HEK293 (cell line): ENCODE data around the gene ABHD13.

Experiments
- CTCF ChIA-PET: fragments of 350-600 bp; formaldehyde crosslinking; extraction: SDS; loops from one replicate; lab custom pipeline; 2021; ENCODE audit warnings: antibody characterized with exemption; lab: Yijun Ruan, JAX
- POLR2A ChIA-PET: fragments of 300-600 bp; formaldehyde crosslinking; extraction: SDS; loops from one replicate; lab custom pipeline; 2020; ENCODE audit warnings: antibody characterized with exemption, inconsistent platforms; lab: Yijun Ruan, JAX
- H3K27ac ChIP-seq: fragments of 200-500 bp; sonication (Bioruptor generic); 2 replicates; pipeline ENCODE4 v1.5.1; 2014; ENCODE audit warnings: low read depth, low read length, control low read depth, inconsistent platforms; ENCODE audit errors: extremely low read depth
- H3K36me3 ChIP-seq, 2 experiments: fragments of 200-500 bp in 1 of 2; sonication (Bioruptor generic) in 1 of 2; 1 replicate in 1 of 2; 2 replicates in 1 of 2; pipeline ENCODE4 v1.5.1; 2014 to 2017; ENCODE audit warnings: inconsistent platforms in 2 of 2, low read length in 2 of 2; ENCODE audit not compliant: control insufficient read depth in 2 of 2, insufficient read depth in 1 of 2
- H3K4me1 ChIP-seq: fragments of 200-500 bp; sonication (Bioruptor generic); 2 replicates; pipeline ENCODE4 v1.5.1; 2014; ENCODE audit warnings: mild to moderate bottlenecking, low read length, inconsistent platforms; ENCODE audit not compliant: control insufficient read depth, insufficient read depth
- H3K4me3 ChIP-seq: 2 replicates; pipeline ENCODE4 v1.5.1; 2011; ENCODE audit warnings: low read depth, mild to moderate bottlenecking, control low read depth, low read length, moderate library complexity
- H3K9me3 ChIP-seq: fragments of 200-500 bp; sonication (Bioruptor generic); 2 replicates; pipeline ENCODE4 v1.5.1; 2014; ENCODE audit warnings: low read depth, low read length, inconsistent platforms; ENCODE audit not compliant: control insufficient read depth, insufficient read depth
- MEIS1 ChIP-seq: sonication (generic); formaldehyde crosslinking; IDR thresholded peaks from 2 replicates; pipeline ENCODE4 v1.8.1; 2022; ENCODE audit warnings: missing genetic modification reagents, mild to moderate bottlenecking, borderline replicate concordance
- PRDM2 ChIP-seq: fragments of 450-650 bp; formaldehyde crosslinking; IDR thresholded peaks from 2 replicates; pipeline ENCODE4 v1.5.1; 2016; ENCODE audit warnings: missing biosample characterization, missing genetic modification characterization, borderline replicate concordance
- SP2 ChIP-seq: fragments of 450-650 bp; formaldehyde crosslinking; IDR thresholded peaks from 2 replicates; pipeline ENCODE4 v1.5.1; 2016; ENCODE audit warnings: missing biosample characterization, missing genetic modification characterization
- SP3 ChIP-seq: fragments of 450-650 bp; formaldehyde crosslinking; IDR thresholded peaks from 2 replicates; pipeline ENCODE4 v1.5.1; 2016; ENCODE audit warnings: missing biosample characterization, missing genetic modification characterization
- ZEB2 ChIP-seq: fragments of 450-650 bp; formaldehyde crosslinking; IDR thresholded peaks from 2 replicates; pipeline ENCODE4 v1.5.1; 2016; ENCODE audit warnings: missing biosample characterization, missing genetic modification characterization
- ZNF112 ChIP-seq: fragments of 450-650 bp; formaldehyde crosslinking; IDR thresholded peaks from 2 replicates; pipeline ENCODE4 v1.5.0; 2017; ENCODE audit warnings: missing biosample characterization, missing genetic modification characterization
- ZNF140 ChIP-seq: fragments of 450-650 bp; formaldehyde crosslinking; IDR thresholded peaks from 2 replicates; pipeline ENCODE4 v1.5.1; 2016; ENCODE audit warnings: missing biosample characterization, missing genetic modification characterization
- ZNF2 ChIP-seq: fragments of 450-650 bp; formaldehyde crosslinking; IDR thresholded peaks from 2 replicates; pipeline ENCODE4 v1.5.1; 2016; ENCODE audit warnings: missing biosample characterization, missing genetic modification characterization
- ZNF239 ChIP-seq: fragments of 450-650 bp; formaldehyde crosslinking; IDR thresholded peaks from 2 replicates; pipeline ENCODE4 v1.5.1; 2016; ENCODE audit warnings: missing biosample characterization, missing genetic modification characterization
- ZNF280D ChIP-seq: fragments of 450-650 bp; formaldehyde crosslinking; IDR thresholded peaks from 2 replicates; pipeline ENCODE4 v1.5.1; 2016; ENCODE audit warnings: missing biosample characterization, missing genetic modification characterization
- ZNF311 ChIP-seq: fragments of 450-650 bp; formaldehyde crosslinking; IDR thresholded peaks from 2 replicates; pipeline ENCODE4 v1.5.1; 2017; ENCODE audit warnings: missing biosample characterization, missing genetic modification characterization, borderline replicate concordance
- ZNF341 ChIP-seq: fragments of 450-650 bp; formaldehyde crosslinking; IDR thresholded peaks from 2 replicates; pipeline ENCODE4; 2016; ENCODE audit warnings: low read depth, missing biosample characterization, missing genetic modification characterization
- ZNF366 ChIP-seq: fragments of 450-650 bp; formaldehyde crosslinking; conservative IDR thresholded peaks from 2 replicates; pipeline ENCODE4 v1.5.1; 2016; ENCODE audit warnings: missing biosample characterization, missing genetic modification characterization
- ZNF391 ChIP-seq: fragments of 450-650 bp; formaldehyde crosslinking; IDR thresholded peaks from 2 replicates; pipeline ENCODE4 v1.5.1; 2016; ENCODE audit warnings: low read depth, missing biosample characterization, missing genetic modification characterization, borderline replicate concordance
- ZNF416 ChIP-seq: fragments of 450-650 bp; formaldehyde crosslinking; IDR thresholded peaks from 2 replicates; pipeline ENCODE4 v1.5.1; 2016; ENCODE audit warnings: missing biosample characterization, missing genetic modification characterization
- ZNF544 ChIP-seq: fragments of 450-650 bp; formaldehyde crosslinking; IDR thresholded peaks from 2 replicates; pipeline ENCODE4 v1.5.0; 2017; ENCODE audit warnings: missing biosample characterization, missing genetic modification characterization
- ZNF571 ChIP-seq: fragments of 450-650 bp; formaldehyde crosslinking; IDR thresholded peaks from 2 replicates; pipeline ENCODE4 v1.5.0; 2017; ENCODE audit warnings: missing biosample characterization, missing genetic modification characterization
- ZNF623 ChIP-seq: fragments of 450-650 bp; formaldehyde crosslinking; IDR thresholded peaks from 2 replicates; pipeline ENCODE4 v1.5.1; 2016; ENCODE audit warnings: missing biosample characterization, missing genetic modification characterization
- ZNF629 ChIP-seq: fragments of 450-650 bp; formaldehyde crosslinking; IDR thresholded peaks from 2 replicates; pipeline ENCODE4 v1.5.1; 2017; ENCODE audit warnings: missing biosample characterization, missing genetic modification characterization
- ZNF747 ChIP-seq: fragments of 450-650 bp; formaldehyde crosslinking; IDR thresholded peaks from 2 replicates; pipeline ENCODE4 v1.5.1; 2016; ENCODE audit warnings: missing biosample characterization, missing genetic modification characterization
- ZNF792 ChIP-seq: fragments of 450-650 bp; formaldehyde crosslinking; IDR thresholded peaks from 2 replicates; pipeline ENCODE4 v1.5.1; 2016; ENCODE audit warnings: missing biosample characterization, missing genetic modification characterization

Gene ABHD13

GRCh38 chr13:108210551-108210950 lies 7.6 kb upstream of the ABHD13 start:
- TF ChIP-seq ZNF112 (tag by site-specific recombination) (no peak), SP3 (tag by site-specific recombination) (no peak), PRDM2 (no peak)
- H3K36me3 ChIP-seq, result peaks cover 0 to 34% of the 10 kb centered on the region in 2 experiments; a peak in 2 of 3 replicates
- H3K4me3 ChIP-seq, result no peak overlapping the region
- no peaks in the 10 kb centered on the region for H3K4me1 ChIP-seq
- no peak overlapping the region for H3K27ac ChIP-seq
- no peaks in the 10 kb centered on the region for H3K9me3 ChIP-seq
- ChIA-PET POLR2A (no interaction called here), CTCF (interaction anchor here (0.6 kb wide), 1 partner anchor 11 kb away, joined by 3 read pairs; no protein-coding TSS in a partner anchor)

GRCh38 chr13:108212886-108213285 lies 5.3 kb upstream of the ABHD13 start:
- Histone ChIP-seq H3K4me1 (no peaks in the 10 kb centered on the region), H3K36me3 (peaks cover 0 to 34% of the 10 kb centered on the region in 2 experiments; a peak in 2 of 3 replicates), H3K27ac (no peak overlapping the region), H3K9me3 (no peaks in the 10 kb centered on the region), H3K4me3 (no peak overlapping the region)
- ChIA-PET POLR2A (no interaction called here), CTCF (no interaction called here)
- TF ChIP-seq ZNF311 (tag by site-specific recombination), result no peak
- TF ChIP-seq ZNF544, result no peak
- no peak for TF ChIP-seq ZNF239
- TF ChIP-seq ZNF280D (tag by site-specific recombination), result no peak
- TF ChIP-seq ZNF366 (tag by site-specific recombination), result no peak
- TF ChIP-seq ZNF341 (tag by site-specific recombination), result no peak
- no peak for TF ChIP-seq SP2
- no peak for TF ChIP-seq ZNF629 (tag by site-specific recombination)
- no peak for TF ChIP-seq ZEB2 (tag by site-specific recombination)
- TF ChIP-seq ZNF416 (tag by site-specific recombination), result no peak
- no peak for TF ChIP-seq ZNF623
- TF ChIP-seq ZNF747 (tag by site-specific recombination), result no peak
- TF ChIP-seq ZNF571 (tag by site-specific recombination), result no peak
- TF ChIP-seq MEIS1 (CRISPR knock-in tag), result no peak
- TF ChIP-seq ZNF391 (tag by site-specific recombination), result no peak
- no peak for TF ChIP-seq ZNF140
- TF ChIP-seq ZNF2, result no peak
- no peak for TF ChIP-seq ZNF792
